HG03432 (cell line): Measurements from ENCODE around the gene EEPD1.

Source experiments
- ATAC-seq: cut with Tn5 transposase; IDR thresholded peaks from one replicate; pipeline ENCODE4 v1.9.1; 2021; ENCODE audit warnings: mild to moderate bottlenecking, moderate library complexity; ENCODE audit not compliant: unreplicated experiment

Gene EEPD1

DNA sequence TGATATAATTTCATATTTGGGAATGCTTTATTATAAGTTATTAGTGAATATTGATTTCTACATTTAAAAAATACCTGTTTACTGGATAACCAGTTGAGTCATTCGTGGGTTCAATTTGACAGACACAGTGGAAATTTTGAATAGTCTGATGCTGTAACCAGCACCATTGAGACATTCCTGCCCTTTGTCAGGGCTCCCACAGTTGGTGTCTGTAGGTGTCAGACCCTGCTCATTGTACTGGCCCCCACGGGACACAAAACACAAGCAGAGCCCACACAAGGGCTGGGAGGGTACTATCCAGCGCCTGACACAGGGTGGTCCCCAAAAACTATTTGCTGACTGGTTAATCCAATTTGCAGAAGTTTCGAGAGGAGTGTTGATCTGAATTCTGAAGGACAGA, 35.9 kb downstream of the EEPD1 start:
- ATAC-seq = no peak

GRCh38 chr7:36190447-36191291, 37.6 kb downstream of the EEPD1 start:
- ATAC-seq = no peak

GRCh38 chr7:36191292-36191920, 38.4 kb downstream of the EEPD1 start:
- peak; percentile 36 for ATAC-seq

DNA sequence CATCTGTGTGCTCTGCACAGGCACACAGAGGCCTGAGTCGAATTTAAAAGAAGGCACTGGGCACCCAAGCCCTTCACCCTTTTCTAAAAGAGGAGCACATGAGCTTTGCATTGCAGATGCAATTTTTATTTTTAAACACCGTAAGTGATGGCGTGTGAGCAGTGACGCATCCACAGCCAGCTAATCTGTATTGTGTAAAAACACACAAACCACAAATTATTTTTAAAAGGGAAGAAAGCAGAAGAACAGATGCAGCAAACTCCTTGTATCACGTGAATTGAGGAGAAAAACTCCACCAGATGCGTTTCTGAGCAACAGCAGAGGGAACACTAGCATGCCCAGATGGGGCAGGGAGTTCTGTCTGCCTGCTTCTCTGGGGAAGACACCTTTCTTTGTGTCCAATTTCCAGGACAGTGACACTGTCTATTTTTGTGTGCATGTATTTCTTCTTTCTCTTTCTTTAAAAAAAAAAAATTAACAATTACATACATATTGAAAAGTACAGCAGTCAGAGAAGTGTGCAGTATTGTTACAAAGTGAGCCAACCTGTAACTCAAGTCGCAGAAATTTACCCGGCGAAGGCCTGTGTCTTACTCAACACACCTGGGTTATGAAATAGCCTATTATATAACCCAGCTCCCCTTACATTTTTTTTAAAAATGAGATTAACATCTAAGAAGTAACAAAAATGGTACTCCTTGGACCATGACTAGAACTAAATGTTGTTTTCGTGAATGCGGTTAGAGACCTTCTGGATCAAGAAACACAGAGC, 39.2 kb downstream of the EEPD1 start:
- peak; percentile 59 for ATAC-seq

DNA sequence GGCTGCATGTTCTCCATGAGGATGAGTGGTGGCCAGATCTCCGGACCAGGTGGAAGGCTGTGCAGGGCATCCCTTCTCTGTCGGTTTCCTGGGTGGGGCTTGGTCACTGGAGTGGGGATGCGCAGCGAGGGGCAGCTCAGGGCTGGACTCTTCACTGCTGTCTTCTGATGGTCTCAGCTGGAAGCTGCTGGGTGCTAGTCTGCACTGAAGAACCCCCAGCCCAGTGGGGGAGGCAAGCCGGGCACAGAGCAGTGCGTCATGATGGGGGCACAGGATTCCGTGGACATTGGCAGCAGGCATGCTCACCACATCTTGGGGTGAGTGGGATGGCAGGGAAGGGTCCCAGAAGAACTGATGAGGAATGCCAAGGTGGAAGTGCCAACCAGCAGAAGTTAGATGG, 39.8 kb downstream of the EEPD1 start:
- no peak for ATAC-seq

DNA sequence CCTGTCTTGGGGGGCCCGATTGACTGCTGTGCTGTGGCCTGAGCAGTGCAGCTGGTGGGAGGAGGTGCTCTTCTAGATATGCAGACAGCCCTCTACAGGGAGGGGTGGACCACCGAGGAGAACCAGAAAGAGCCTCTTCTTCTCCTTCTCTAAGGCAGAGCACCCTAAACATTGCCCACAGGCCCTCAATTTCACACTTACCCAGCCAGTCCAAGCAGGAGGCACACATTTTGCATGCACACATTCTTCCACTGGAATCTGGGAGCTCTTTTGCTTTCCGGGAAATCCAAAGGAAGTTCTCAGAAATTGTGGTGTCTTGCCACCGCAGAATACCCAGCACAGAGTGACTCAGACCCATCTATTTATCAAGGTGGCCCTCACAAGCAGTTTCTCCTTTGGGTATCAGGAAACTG, 45.8 kb downstream of the EEPD1 start:
- ATAC-seq = no peak

- no peak for ATAC-seq
These were observed 46.3 kb downstream of the EEPD1 start for GRCh38 chr7:36199329-36199728.

DNA sequence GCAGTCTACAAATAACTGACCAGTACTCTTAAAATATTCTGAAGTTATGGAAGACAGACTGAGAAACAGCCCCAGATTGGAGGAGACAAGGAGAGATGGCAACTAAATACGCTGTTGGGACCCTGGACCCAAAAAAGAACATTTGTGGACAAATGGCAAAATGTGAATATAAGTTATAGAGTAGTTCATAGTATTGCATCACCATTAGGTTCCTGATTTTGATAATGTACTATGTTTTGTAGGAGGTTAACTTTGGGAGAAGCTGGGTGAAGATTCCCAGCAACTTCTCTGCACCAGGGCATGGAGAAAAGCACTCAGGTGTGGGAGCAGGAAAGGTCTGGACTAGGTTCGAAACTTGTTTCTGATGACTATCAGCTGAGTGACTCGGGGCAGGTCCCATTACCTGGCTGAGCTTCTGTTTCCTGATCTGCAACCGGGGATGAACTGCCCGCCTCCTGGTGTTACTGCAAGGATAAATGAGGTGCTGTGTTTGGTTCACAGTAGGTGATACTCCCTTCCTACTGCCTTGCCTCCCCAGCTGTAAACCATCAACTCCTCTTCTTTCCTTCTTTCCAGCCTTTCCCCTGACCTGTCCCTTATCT, 48.2 kb downstream of the EEPD1 start:
- ATAC-seq = no peak

GRCh38 chr7:36202398-36202797, 49.3 kb downstream of the EEPD1 start:
- no peak for ATAC-seq

DNA sequence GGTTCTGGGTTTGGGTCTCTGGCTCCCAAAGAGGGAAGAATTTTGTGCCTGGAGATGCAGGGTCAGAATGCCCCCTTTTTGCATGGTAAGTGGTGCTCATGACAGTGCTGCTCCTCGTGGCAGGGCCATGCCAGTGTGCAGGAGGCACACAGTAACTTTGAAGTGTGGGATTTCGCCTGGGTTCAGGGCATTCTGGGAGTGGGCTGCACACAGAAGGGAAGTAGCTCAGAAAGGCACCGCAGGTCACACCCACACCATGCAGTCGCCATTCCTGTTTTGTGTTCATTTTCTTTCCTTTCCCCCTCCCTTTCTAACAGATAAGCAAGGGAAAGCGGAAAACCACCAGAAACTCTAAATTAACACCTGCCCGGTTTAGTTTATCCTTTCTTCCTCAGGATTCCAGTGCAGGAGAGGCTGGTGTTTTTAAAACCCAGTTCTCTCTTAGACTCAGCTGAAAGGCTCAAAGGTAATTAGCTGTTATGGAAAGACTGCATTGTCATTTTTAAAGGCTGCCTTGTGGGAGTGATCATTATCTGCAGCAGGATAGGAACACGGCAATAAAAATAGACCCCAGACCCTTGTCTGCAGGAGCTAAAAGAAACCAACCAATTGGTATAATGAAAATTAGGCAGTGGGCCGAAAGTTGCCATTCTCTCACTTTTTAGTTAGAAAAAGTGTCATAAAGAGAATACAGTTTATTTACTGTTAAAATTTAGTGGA, 50.2 kb downstream of the EEPD1 start:
- no peak for ATAC-seq

GRCh38 chr7:36204044-36204663, 51.1 kb downstream of the EEPD1 start:
- no peak for ATAC-seq

DNA sequence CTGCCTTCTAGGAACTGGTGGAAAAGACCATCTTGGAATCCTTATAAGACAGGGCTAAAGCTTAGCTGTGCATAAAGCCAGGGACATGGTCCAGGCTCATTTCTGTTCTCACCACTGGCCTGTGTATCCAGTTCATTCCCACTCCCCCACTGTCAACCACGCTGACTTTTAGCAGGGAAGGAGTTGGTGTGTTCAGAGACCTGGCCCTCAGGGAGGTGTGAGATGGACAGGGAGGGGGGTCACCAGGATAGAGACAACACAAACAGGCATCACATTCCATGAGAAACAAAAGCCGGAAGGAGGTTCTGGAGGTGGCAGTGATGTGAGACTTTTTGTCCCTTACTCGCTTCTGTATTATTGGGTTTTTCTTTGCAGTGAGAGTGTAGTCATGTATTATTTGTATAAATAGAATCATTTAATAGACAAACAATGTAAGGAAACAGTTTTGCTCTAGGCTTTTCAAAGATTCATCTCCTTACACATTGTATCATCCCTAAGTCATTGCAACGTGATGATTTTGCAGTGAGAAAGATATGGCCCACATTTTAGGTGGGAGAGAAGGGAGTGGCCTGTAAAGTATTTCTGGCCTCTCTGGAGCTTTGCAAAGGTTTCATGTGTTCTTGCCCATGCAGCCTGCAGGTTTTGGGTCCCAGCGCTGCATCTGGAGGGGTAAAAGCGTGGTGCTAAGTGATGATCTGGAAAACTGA, 52.0 kb downstream of the EEPD1 start:
- ATAC-seq = no peak

DNA sequence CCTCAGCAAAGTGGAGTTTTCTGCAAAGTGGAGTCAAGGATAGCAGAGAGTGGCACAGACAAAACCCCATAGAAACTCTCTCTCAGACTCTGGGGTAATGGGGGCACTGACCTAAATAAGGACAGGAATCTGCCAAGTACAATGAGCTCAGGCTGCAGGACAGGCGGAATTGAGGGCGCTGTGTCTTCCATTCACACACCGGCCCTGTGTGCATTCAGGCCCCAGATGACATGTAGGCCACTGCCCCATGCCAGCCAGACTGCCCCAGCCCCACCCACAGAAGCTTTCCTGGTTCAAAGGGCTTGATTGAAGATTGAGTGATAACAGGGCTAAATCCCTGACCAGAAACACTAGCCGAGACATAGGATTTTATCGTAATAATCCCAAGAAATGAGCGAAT, 52.7 kb downstream of the EEPD1 start:
- ATAC-seq = no peak

DNA sequence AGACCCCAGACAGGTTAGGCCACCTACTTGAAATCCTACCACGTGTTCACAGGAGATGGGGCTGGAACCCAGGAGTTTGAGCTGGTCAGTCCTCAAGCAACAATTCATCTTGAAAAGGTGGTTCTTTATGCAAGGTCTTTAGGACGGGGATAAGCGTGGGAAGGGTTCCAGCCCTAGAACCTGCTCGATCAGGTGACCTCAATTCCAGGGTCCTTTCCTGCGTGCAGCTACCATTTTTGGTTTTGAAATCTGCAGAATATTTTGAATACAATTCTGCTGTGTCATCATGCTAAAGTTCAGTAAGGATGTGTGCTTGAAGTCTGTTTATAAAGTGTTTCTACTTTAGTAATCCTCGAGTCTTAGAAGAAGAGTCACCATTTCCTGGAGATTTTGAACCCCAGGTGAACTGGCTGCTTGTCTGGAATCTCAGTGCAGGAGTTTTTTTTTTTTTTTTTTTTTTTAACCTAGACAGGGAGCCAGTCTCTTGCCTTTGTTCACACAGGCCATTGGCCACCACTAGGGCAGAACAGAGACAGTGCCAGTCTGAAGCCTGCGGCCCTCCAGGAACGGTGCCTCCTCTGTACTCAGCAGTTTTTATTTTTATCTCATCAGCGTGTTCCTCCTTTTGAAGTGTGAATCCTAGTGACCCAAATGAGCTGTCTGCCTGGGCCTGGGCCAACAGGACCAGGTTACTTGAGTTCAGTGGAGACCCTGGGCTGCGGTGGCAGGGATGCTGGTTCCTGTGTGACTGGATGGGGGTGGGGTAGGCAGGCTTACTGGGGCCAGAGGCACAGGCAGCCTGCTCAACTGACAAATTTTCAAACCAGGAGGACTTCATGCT, 54.6 kb downstream of the EEPD1 start:
- ATAC-seq = peak; percentile 46

- peak; percentile 8 for ATAC-seq
These were observed 55.4 kb downstream of the EEPD1 start for GRCh38 chr7:36208426-36208825.

DNA sequence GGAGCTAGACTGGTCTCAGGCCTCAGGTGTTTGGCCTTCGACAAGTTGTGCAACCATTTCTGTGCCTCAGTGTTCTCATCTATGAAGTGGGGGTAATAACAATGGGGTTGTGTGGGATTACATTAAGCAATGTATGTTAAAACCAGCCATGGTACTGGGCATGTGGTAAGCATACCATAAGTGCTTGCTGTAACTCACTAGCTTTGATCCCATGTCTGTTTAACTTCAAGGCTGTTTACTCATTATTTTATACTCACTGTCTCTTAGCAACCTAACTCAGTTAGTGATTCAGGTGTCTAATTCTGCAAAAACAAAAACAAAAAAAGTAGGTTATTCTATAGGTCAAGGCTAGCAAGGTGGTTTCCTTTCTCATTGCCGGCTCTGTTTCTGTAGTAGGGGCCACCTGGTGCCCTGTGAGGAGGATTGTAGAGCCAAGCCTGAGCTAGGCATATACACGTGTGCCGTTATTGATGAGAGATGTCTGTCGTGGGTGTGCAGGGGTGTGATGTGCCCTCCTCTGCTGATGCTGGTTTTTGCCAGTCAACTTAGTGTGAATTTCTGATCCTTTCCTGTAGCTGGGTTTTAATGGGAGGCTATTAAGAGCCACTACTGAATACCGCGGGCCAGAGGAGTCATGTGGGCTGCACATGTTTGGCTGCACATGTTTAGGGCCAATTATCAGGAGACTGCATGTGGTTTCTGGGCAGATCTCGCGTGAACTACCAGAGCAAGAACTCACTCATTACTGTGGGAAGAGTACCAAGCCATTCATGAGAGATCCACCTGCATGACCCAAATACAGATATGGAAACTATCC, 56.2 kb downstream of the EEPD1 start:
- ATAC-seq = no peak

DNA sequence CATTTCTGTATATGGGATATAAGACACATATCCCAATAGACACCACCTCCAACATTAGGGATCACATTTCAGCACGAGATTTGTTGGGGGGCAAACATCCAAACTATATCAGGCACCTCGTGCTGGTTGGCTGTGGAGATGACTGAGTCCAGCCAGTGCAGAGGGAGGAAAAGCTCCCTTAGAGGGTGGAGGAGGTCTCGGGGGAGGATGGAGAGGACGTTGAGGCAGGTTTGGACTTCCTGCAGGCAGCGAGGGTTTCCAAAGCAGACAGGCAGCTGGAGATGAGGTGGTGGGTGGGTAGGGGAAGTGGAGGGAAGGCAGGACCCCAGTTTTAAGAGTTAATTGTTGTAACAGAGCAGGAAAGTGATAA, 56.7 kb downstream of the EEPD1 start:
- no peak for ATAC-seq
